Adrenal gland (tissue), 5 donors: Measurements from ENCODE around the gene MACF1.
"Not testable (repeated sequence)": the region's sequence is repeated elsewhere in the genome, so short reads cannot be mapped to it uniquely, and the experiment has no call there.

Experiments
- CTCF ChIP-seq, 6 experiments: fragments of 450-650 bp in 4 of 6; fragments of 200-600 bp in 2 of 6; sonication (generic) in 1 of 6; IDR thresholded peaks; 1 replicate in 5 of 6; 2 replicates in 1 of 6; pipeline versions ENCODE4 v1.5.1 to v1.8.0; 2016 to 2021; ENCODE audit warnings: antibody characterized with exemption in 6 of 6, mild to moderate bottlenecking in 2 of 6, moderate library complexity in 1 of 6
- POLR2A ChIP-seq, 2 donors: fragments of 450-650 bp; IDR thresholded peaks; one replicate each; pipeline ENCODE4 v1.6.1; 2017; ENCODE audit warnings: antibody characterized with exemption in 2 of 2, mild to moderate bottlenecking in 2 of 2, moderate library complexity in 1 of 2
- donor health status: DM: no; HTN: no; CAD: no.

- not testable (repeated sequence) for TF ChIP-seq CTCF, POLR2A (IDR thresholded peaks at IDR 0.05)
Measured at GRCh38 chr1:39517936-39518335, 313.4 kb downstream of the MACF1 start.
